Glutamatergic neuron (in vitro differentiated cells): ENCODE results near the gene PON1. TPM values are rescaled to one million over a fixed set of nuclear protein-coding genes. Genes with fewer than 3 reads are reported as not detected.

ENCODE experiments used
- DNase-seq: peaks from one replicate; pipeline ENCODE4 v3.0.0; 2022
- H3K27ac Mint-ChIP-seq: one replicate; pipeline ENCODE4 v1.8.0; 2020; ENCODE audit warnings: mild to moderate bottlenecking, mixed read lengths, inconsistent platforms; ENCODE audit not compliant: unreplicated experiment
- H3K27me3 Mint-ChIP-seq: one replicate; pipeline ENCODE4 v1.8.0; 2020; ENCODE audit warnings: mild to moderate bottlenecking, moderate library complexity, mixed read lengths, inconsistent platforms; ENCODE audit not compliant: unreplicated experiment
- H3K36me3 Mint-ChIP-seq: one replicate; pipeline ENCODE4 v1.8.0; 2020; ENCODE audit warnings: mild to moderate bottlenecking, mixed read lengths, inconsistent platforms; ENCODE audit not compliant: unreplicated experiment
- H3K4me1 Mint-ChIP-seq: one replicate; pipeline ENCODE4 v1.8.0; 2020; ENCODE audit warnings: mild to moderate bottlenecking, low read depth, mixed read lengths, inconsistent platforms; ENCODE audit not compliant: unreplicated experiment
- H3K4me3 Mint-ChIP-seq: one replicate; pipeline ENCODE4 v1.8.0; 2020; ENCODE audit warnings: mild to moderate bottlenecking, mixed read lengths, inconsistent platforms; ENCODE audit not compliant: unreplicated experiment
- H3K9me3 Mint-ChIP-seq: one replicate; pipeline ENCODE4 v1.8.0; 2020; ENCODE audit warnings: mild to moderate bottlenecking, moderate library complexity, mixed read lengths, inconsistent platforms; ENCODE audit not compliant: unreplicated experiment
- total RNA-seq: library from RNA; stranded (reverse); fragmentation: NEBNext Ultra II Directional; extraction: Animal tissue kit (Norgen Biotek cat#: 25700); gene quantifications from one replicate; pipeline ENCODE4 v1.2.1, GENCODE V29; 2021; ENCODE audit not compliant: unreplicated experiment
- TF ChIP-seq, protein P1 (sequence below): fragments of 200-600 bp; sonication (generic); IDR thresholded peaks from one replicate; pipeline ENCODE4 v1.5.0; 2021; ENCODE audit not compliant: partially characterized antibody, unreplicated experiment

PON1 gene
- total RNA-seq, 1 donor from 2014 or later: 1.1 TPM

DNA sequence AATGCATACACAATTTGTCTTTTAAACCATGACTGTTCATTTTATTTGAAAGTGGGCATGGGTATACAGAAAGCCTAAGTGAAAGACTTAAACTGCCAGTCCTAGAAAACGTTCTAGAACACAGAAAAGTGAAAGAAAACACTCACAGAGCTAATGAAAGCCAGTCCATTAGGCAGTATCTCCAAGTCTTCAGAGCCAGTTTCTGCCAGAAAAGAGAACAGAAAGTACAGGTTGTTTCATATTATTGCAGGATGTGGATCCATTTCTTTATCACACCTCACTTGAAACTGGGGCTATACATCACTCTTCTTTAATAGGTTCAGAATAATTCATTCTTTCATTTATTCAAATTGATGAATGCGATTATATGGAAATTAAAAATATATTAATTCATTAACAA lies 7.7 kb downstream of the PON1 start:
- H3K27ac Mint-ChIP-seq: no peak overlapping the region
- TF ChIP-seq, protein P1, sequence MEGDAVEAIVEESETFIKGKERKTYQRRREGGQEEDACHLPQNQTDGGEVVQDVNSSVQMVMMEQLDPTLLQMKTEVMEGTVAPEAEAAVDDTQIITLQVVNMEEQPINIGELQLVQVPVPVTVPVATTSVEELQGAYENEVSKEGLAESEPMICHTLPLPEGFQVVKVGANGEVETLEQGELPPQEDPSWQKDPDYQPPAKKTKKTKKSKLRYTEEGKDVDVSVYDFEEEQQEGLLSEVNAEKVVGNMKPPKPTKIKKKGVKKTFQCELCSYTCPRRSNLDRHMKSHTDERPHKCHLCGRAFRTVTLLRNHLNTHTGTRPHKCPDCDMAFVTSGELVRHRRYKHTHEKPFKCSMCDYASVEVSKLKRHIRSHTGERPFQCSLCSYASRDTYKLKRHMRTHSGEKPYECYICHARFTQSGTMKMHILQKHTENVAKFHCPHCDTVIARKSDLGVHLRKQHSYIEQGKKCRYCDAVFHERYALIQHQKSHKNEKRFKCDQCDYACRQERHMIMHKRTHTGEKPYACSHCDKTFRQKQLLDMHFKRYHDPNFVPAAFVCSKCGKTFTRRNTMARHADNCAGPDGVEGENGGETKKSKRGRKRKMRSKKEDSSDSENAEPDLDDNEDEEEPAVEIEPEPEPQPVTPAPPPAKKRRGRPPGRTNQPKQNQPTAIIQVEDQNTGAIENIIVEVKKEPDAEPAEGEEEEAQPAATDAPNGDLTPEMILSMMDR: no peak
- H3K4me1 Mint-ChIP-seq: peaks cover 29% of the 10 kb centered on the region
- H3K27me3 Mint-ChIP-seq: peaks cover 4% of the 10 kb centered on the region
- H3K4me3 Mint-ChIP-seq: no peak overlapping the region
- no peak for DNase-seq
- peaks cover 5% of the 10 kb centered on the region for H3K36me3 Mint-ChIP-seq
- H3K9me3 Mint-ChIP-seq: peaks cover 6% of the 10 kb centered on the region

DNA sequence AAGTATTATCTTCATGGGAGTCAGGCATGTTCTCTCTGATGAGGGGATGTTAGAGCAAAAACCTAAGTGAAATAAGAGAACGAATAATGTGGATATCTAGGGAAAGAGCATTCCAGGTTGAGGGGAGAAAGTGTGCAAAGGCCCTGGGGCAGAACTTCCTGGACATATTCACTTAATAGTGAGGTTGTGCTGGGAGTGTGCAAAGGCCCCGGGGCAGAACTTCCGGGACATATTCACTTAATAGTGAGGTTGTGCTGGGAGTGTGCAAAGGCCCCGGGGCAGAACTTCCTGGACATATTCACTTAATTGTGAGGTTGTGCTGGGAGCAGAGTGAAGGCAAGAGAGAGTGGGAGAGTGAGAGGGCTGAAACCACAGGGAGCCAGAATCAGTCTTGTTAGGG lies 11.8 kb downstream of the PON1 start:
- Mint-ChIP-seq H3K9me3 (peaks cover 2% of the 10 kb centered on the region), H3K36me3 (peaks cover 5% of the 10 kb centered on the region), H3K27me3 (peaks cover 2% of the 10 kb centered on the region), H3K27ac (no peak overlapping the region), H3K4me3 (no peak overlapping the region), H3K4me1 (peaks cover 26% of the 10 kb centered on the region)
- DNase-seq: no peak
- TF ChIP-seq, protein P1: no peak

DNA sequence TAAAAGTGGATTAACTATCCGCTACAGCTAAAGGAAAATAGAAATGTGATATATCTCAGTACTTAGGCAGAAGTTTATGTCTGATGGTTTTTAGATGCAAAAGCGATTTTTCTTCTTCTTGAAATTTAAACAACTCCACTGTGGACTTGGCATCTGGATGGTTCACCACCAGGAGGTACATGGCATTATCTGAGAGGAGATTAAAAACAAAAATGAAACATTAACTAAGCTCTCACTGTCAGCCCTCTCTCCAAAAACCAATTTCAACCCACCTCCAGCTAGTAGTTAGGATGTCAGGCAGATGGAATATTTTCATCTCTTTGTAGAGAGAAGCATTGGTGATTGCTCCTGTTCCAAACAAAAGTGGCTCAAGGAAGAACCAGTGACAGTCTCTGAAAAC lies 12.9 kb downstream of the PON1 start:
- H3K9me3 Mint-ChIP-seq: peaks cover 2% of the 10 kb centered on the region
- DNase-seq: no peak
- H3K4me3 Mint-ChIP-seq: no peak overlapping the region
- TF ChIP-seq, protein P1: no peak
- H3K4me1 Mint-ChIP-seq: peaks cover 26% of the 10 kb centered on the region
- H3K27ac Mint-ChIP-seq: no peak overlapping the region
- peaks cover 5% of the 10 kb centered on the region for H3K36me3 Mint-ChIP-seq
- peaks cover 2% of the 10 kb centered on the region for H3K27me3 Mint-ChIP-seq

DNA sequence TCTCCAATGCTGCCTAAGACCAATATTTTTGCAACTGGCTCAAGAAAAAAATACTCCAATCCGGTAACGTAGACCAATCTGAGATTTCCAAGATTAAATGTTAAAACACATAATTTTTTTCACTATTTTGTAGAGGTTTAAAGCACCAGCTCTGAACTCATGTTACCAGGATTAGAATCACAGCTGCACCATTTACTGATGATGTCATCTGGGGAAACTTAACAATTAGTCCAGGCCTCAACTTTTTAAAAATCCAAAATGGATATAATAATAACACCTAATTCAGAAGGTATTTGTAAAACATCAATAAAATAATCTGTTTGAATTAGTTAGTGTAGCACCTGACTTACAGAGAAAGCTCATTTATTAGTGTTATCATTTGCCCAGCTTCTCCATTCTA lies 14.4 kb downstream of the PON1 start:
- H3K27ac Mint-ChIP-seq: no peak overlapping the region
- H3K4me1 Mint-ChIP-seq: peaks cover 21% of the 10 kb centered on the region
- no peak overlapping the region for H3K4me3 Mint-ChIP-seq
- TF ChIP-seq, protein P1: no peak
- DNase-seq: no peak
- peaks cover 5% of the 10 kb centered on the region for H3K36me3 Mint-ChIP-seq
- peaks cover 2% of the 10 kb centered on the region for H3K27me3 Mint-ChIP-seq
- H3K9me3 Mint-ChIP-seq: peaks cover 2% of the 10 kb centered on the region

DNA sequence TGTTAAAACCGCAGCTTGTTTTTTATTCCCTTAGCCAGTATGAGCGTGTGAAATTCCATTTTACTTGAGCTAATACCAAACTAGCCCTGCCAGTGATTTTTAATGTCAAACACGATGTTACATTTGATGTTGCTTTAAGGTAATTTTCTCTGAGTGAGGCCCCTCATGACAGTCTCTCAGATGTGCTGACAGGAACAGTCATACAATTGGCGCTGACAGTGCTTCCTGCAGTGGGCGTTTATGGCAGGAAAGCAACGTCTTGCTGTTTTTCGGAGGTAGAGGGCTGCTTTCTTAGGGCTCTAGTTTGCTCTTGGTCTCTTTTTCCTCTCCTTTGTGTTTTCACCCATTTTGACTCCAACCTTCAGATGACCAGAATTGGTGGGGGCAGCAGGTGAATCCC lies 19.3 kb downstream of the PON1 start:
- Mint-ChIP-seq H3K4me3 (no peak overlapping the region), H3K27me3 (peaks cover 2% of the 10 kb centered on the region), H3K9me3 (no peaks in the 10 kb centered on the region), H3K4me1 (peaks cover 14% of the 10 kb centered on the region), H3K27ac (no peak overlapping the region), H3K36me3 (no peaks in the 10 kb centered on the region)
- TF ChIP-seq, protein P1: no peak
- no peak for DNase-seq
